Heart right ventricle (tissue), 16 donors: ENCODE results near the gene HBEGF. TPM values are rescaled to one million over a fixed set of nuclear protein-coding genes. Genes with fewer than 3 reads are reported as not detected.

ENCODE experiments used
- ATAC-seq, 8 donors: fragments of 200-7000 bp; cut with Tn5 transposase; one replicate each; pipeline ENCODE4 v1.9.1; 2020; ENCODE audit warnings: mild to moderate bottlenecking in 8 of 8, moderate library complexity in 8 of 8, moderate number of reproducible peaks in 1 of 8
- DNase-seq, 2 donors: peaks; one replicate each; pipeline ENCODE4 v3.0.0-alpha.2; 2020
- H3K27ac ChIP-seq, 10 donors: fragments of 200-600 bp; sonication (generic) in 2 of 10; one replicate each; pipeline versions ENCODE4 v1.5.0 to v1.8.0; 2020 to 2022; ENCODE audit warnings: mild to moderate bottlenecking in 3 of 10
- H3K27me3 ChIP-seq, 7 donors: fragments of 200-600 bp; one replicate each; pipeline ENCODE4 v1.8.0; 2021 to 2022; ENCODE audit warnings: mild to moderate bottlenecking in 2 of 7
- H3K36me3 ChIP-seq, 9 donors: fragments of 200-600 bp; sonication (generic) in 1 of 9; one replicate each; pipeline versions ENCODE4 v1.5.0 to v1.8.0; 2020 to 2022; ENCODE audit warnings: mild to moderate bottlenecking in 2 of 9
- H3K4me1 ChIP-seq, 9 donors: fragments of 200-600 bp; sonication (generic) in 1 of 9; one replicate each; pipeline versions ENCODE4 v1.5.0 to v1.8.0; 2020 to 2022; ENCODE audit warnings: mild to moderate bottlenecking in 4 of 9
- H3K4me3 ChIP-seq, 10 donors: fragments of 200-600 bp; sonication (generic) in 2 of 10; one replicate each; pipeline versions ENCODE4 v1.5.0 to v1.8.0; 2020 to 2022; ENCODE audit warnings: mild to moderate bottlenecking in 7 of 10, moderate library complexity in 2 of 10
- H3K9me3 ChIP-seq, 11 donors: fragments of 200-600 bp in 10 of 11; sonication (generic) in 2 of 11; one replicate each; pipeline versions ENCODE4 v1.5.0 to v1.8.0; 2013 to 2022; ENCODE audit warnings: mild to moderate bottlenecking in 2 of 11, control low read depth in 1 of 11, moderate library complexity in 1 of 11
- CTCF ChIP-seq, 9 donors: fragments of 200-600 bp; sonication (generic) in 2 of 9; IDR thresholded peaks; one replicate each; pipeline versions ENCODE4 v1.5.0 to v1.8.0; 2021 to 2022; ENCODE audit warnings: antibody characterized with exemption in 9 of 9, mild to moderate bottlenecking in 5 of 9, moderate library complexity in 1 of 9
- WGBS, 2 donors: extraction: QIAGEN DNeasy Blood & Tissue Kit; methylation state at CpG; one replicate each; pipeline ENCODE4 v1.1.7; 2013; ENCODE audit warnings: inconsistent platforms in 1 of 2; 5-methylcytosine and 5-hydroxymethylcytosine counted together
- intact Hi-C, 10 donors: fragments of 100-400 bp; cut with DNase I; formaldehyde crosslinking; loops; one replicate each; pipeline versions ENCODE4 v1.11.1 to v1.14.2; 2022
- polyA plus RNA-seq, 2 donors: library from polyadenylated mRNA; stranded (reverse); fragments of 200-250 nt; gene quantifications; one replicate each; pipeline ENCODE4 v1.2.3, GENCODE V29; 2013
- total RNA-seq, 10 donors: library from RNA; stranded (reverse); fragmentation: NEBNext Ultra II Directional in 3 of 10; extraction: Animal tissue kit (Norgen Biotek cat#: 25700) in 3 of 10; gene quantifications; one replicate each; pipeline versions ENCODE4 v1.2.1 to v1.2.4, GENCODE V29; 2021 to 2023
- donor health status: Arrhythmogenic right ventricular cardiomyopathy.
- donor health status: ischemic (EF 13 %, LVEDD 7.1; RV severe dilation, severe dysfunction).
- donor health status: healthy with polysubstance abuse.
- donor health status: DM: no; HTN: yes; CAD: no.
- donor health status: DM: no; HTN: no; CAD: no.
- donor health status: ischemic (EF 25% LVEDD 6.9; RV normal size, moderate dysfunction).
- donor health status: ischemic (EF 25% LVEDD 5.7; RV mildly dilated, moderate dysfunction).
- donor health status: healthy.
- donor health status: DM: yes; HTN: yes; CAD: no.
- donor health status: Ischemic cardiomyopathy.
- donor health status: ischemic (EF 35%, LVEDD 5.7; RV mildly dilated, moderate dysfunction).
- donor health status: nonischemic (EF 11% LVEDD 7.7; RV severe dilation, severe dysfunction).
- donor health status: DM: yes; HTN: yes; CAD: no.
- donor health status: PGD.
- donor health status: ischemic (EF 29% LVEDD 5.4; RV normal size, mild dysfunction).
- donor health status: nonischemic (EF 23%, LVEDD 6.1; RV moderate dilation, normal function).

The HBEGF gene
- total and polyA plus RNA-seq, 12 donors = 14.6 to 121 (median 32.4) TPM

- 84% methylated on average over 7 of the region's 7 CpGs for WGBS, 2 donors
- no peak for TF ChIP-seq CTCF (IDR thresholded peaks at IDR 0.05)
These were observed 14.5 kb upstream of the HBEGF start for GRCh38 chr5:140360681-140361479.

GRCh38 chr5:140360101-140360500, 13.7 kb upstream of the HBEGF start, which contains the start of gene SLC4A9:
TSS of gene SLC4A9 (plus strand) at chr5:140360194. CDS start at chr5:140360237, 43 bp downstream.
- Histone ChIP-seq H3K4me3 (no peak within 1 kb of the TSS), H3K4me1 (peaks cover 0 to 24% (median 16%) of the 10 kb centered on the region in 9 donors), H3K27ac (no peak within 1 kb of the TSS), H3K9me3 (no peaks in the 10 kb centered on the region), H3K36me3 (no peaks in the 10 kb centered on the region), H3K27me3 (no peaks in the 10 kb centered on the region)
- no peak for ATAC-seq
- intact Hi-C loops = loop anchor here in 6 of 10 donors (5.0 to 10.0 kb wide), 6 partner anchors 185 to 375 kb away; partner anchors contain the start of genes CD14 (in 2 of the 6), TMCO6 (in 2 of the 6), CYSTM1 (in 1 of the 6) and IK (in 1 of the 6)
- no peak for DNase-seq
- TF ChIP-seq CTCF (IDR thresholded peaks at IDR 0.05) = no peak
- 96% methylated on average over 2 of the region's 2 CpGs for WGBS, 2 donors

More at GRCh38 chr5:140360681-140361479, 14.5 kb upstream of the HBEGF start:
- no peaks in the 10 kb centered on the region for H3K36me3 ChIP-seq
- peaks cover 0 to 24% (median 16%) of the 10 kb centered on the region in 9 donors for H3K4me1 ChIP-seq
- intact Hi-C loops = loop anchor here in 6 of 10 donors (5.0 to 10.0 kb wide), 6 partner anchors 186 to 374 kb away; partner anchors contain the start of genes CD14 (in 2 of the 6), TMCO6 (in 2 of the 6), CYSTM1 (in 1 of the 6) and IK (in 1 of the 6)
- H3K9me3 ChIP-seq = no peaks in the 10 kb centered on the region
- no peak overlapping the region for H3K4me3 ChIP-seq
- no peak overlapping the region for H3K27ac ChIP-seq
- no peaks in the 10 kb centered on the region for H3K27me3 ChIP-seq
- ATAC-seq (no peak), DNase-seq (no peak)

- Histone ChIP-seq H3K27ac (no peak overlapping the region), H3K27me3 (no peaks in the 10 kb centered on the region), H3K9me3 (no peaks in the 10 kb centered on the region), H3K4me3 (no peak overlapping the region), H3K4me1 (peaks cover 0 to 24% (median 16%) of the 10 kb centered on the region in 9 donors), H3K36me3 (no peaks in the 10 kb centered on the region)
- TF ChIP-seq CTCF (IDR thresholded peaks at IDR 0.05) = peak in 7 of 9 donors; percentile 29 to 49 (median 40)
- 69 to 72% methylated on average over 4 of the region's 4 CpGs for whole genome bisulfite sequencing, 2 donors
- intact Hi-C loops = loop anchor here in 2 of 10 donors (5.0 to 10.0 kb wide), 2 partner anchors 187 to 284 kb away; no protein-coding TSS in a partner anchor
- ATAC-seq (no peak), DNase-seq (no peak)
These were observed 12.4 kb upstream of the HBEGF start for GRCh38 chr5:140358738-140359310.

GRCh38 chr5:140357726-140358093, 11.3 kb upstream of the HBEGF start:
- H3K27ac ChIP-seq = no peak overlapping the region
- no peaks in the 10 kb centered on the region for H3K9me3 ChIP-seq
- intact Hi-C loops = loop anchor here in 3 of 10 donors (2.0 to 10.0 kb wide), 3 partner anchors 115 to 283 kb away; no protein-coding TSS in a partner anchor
- H3K36me3 ChIP-seq = no peaks in the 10 kb centered on the region
- 0% methylated on average over 18 of the region's 18 CpGs for WGBS, 2 donors
- peak; percentile 78 for DNase-seq
- peak overlapping the region in 5 of 10 donors; percentile 7 to 41 (median 31) for H3K4me3 ChIP-seq
- peak; percentile 86 to 94 (median 92) for ATAC-seq
- no peaks in the 10 kb centered on the region for H3K27me3 ChIP-seq
- peak; percentile 81 to 96 (median 91) for TF ChIP-seq CTCF (IDR thresholded peaks at IDR 0.05)
- peaks cover 0 to 16% (median 10%) of the 10 kb centered on the region in 9 donors for H3K4me1 ChIP-seq
